ENCODE measurements around the gene VAV3.

The VAV3 gene

DNA sequence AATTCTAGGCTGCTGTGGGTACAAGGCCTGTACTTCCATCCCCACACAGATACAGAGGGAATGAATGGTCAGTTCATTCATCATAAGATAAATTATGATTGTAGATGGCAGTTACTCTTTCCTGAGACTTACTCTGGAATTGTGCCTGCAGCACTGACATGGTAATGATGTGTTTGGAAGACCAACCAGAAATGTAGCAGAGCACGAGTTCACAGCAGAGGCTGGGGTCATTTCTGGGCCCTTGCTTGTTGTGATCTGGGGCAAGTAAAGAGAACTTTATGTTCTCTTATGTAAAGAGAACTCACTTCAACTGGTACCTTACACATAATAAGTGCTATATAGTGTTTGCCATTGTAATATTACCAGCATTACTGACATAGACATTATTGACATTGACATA lies 412.2 kb downstream of the VAV3 start:
- DNase-seq = no peak

DNA sequence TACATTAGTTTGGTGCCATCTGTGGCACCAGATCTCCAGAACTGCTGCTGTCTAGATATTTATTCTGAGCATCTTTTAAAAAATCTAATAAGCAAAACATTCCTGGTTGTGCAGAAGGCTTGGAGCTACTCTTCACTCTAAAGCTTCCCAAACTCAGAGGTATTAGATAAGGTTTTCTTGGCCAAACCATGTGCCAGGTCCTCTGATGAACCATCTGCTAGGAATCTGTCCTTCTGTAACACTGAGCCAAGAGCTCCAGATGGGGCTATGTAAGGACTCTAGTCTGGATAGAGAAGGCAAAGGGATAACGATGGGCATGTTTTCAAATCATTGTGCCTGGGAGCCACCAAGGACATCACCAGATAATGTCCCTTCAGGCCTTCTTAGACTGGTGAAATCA lies 413.5 kb downstream of the VAV3 start:
- DNase-seq = no peak

DNA sequence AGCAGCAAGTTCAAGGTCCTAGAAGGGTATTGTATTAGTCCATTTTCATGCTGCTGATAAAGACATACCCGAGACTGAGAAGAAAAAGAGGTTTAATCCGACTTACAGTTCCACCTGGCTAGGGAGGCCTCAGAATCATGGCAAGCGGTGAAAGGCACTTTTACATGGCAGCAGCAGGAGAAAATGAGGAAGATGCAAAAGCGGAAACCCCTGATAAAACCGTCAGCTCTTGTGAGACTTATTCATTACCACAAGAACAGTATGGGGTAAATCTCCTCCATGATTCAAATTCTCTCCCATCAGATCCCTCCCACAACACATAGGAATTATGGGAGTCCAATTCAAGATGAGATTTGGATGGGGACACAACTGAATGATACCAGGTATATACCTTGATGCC lies 414.6 kb downstream of the VAV3 start:
- no peak for DNase-seq

DNA sequence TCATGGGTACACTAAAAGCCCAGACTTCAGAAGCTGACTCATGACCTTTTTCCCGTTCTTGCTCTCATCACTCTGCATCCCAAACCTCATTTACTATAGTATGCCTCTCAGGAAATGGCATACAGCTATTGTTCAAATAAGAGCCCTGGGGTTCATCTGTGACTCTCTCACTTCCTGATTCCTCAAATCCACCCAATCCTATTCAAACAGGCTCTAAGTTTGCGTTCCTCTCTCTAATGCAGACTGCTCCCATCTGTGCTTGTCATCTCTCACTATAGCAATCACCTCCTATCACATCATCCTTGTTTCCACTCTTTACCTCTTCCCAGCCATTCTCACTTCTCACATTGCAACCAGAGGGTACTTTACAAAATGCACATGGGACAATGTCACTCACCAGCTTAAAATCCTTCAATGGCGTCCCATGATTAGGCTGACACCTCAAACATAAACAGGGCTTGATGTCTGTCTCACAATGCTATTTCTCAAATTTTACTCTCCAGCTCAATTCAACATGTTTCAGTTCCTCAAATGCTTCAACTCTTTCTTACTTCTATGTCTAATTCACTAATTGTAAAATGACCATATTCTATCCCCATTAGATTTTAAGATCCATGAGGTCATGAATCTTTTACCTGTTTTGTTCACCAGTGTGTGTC lies 415.7 kb downstream of the VAV3 start:
- DNase-seq = no peak

DNA sequence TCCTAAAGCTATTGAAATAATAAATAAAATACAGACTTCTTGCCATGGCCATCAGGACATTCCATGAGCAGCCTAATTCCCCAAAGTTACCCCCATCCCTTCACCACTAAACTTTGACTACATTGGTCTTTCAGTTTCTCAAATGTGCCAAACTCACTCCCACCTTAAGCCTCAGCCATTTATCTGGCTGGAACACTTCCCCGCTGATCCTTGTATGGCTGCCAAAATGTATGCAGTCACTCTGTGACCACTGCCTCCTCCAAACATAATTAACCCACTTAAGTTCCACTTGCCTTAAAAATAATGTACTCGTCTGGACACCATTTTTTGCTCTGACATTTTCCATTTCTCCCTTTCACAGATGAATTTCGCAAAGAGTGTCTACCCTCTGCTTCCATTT lies 416.7 kb downstream of the VAV3 start:
- peak; percentile 4 for DNase-seq

DNA sequence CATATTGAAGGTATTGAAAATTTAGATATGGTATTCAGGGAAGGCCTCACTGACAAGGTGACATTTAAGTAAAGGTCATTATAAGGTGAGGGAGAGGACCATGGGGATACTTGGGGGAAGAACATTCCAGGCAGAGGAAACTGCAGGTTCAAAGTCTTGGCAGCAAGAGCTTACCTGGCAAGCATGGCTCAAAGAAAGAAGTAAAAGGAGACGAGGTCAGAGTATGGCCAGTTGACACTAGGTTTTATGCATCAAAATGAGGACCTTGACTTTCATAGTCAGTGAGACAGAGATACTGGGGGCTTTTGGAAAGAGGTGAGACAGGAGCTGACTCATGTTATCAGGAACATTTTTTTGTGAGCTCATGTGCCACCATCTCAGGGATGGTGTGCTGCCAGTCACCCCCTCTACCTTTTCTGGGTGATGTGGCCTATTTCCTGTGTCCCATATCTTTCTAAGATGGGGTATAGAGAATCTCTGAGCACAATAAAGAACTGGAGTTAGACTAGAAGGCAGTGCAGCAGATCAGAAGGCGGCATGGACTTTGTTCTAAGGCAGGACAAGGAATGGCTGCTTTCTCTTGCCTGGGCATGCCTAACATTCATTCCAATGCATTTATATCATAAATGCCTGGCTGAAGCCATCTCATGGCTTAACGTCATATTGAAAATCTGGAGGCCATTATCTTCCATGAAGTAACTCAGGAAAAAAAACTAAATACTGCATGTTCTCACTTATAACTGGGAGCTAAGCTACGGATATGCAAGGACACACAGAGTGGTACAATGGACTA lies 417.4 kb downstream of the VAV3 start:
- DNase-seq = peak; percentile 45

DNA sequence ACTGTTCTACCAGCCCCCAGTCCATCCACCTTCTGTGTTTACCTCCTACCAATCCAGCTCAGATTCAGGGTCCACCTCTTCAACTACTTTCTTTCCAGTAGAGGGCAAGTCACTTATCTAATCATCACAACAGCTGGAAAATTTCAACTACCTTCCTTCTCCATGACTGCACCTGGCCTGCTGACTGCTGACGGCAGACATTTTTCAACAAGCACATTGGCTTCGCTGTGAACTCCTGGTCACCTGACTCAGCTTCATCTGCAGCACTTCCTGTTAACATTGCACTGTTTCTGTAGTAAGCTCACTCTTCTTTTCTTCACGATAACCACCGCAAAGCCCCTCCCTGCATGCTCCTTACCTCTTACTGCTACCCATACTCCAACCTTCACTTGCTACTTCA lies 418.4 kb downstream of the VAV3 start:
- no peak for DNase-seq

DNA sequence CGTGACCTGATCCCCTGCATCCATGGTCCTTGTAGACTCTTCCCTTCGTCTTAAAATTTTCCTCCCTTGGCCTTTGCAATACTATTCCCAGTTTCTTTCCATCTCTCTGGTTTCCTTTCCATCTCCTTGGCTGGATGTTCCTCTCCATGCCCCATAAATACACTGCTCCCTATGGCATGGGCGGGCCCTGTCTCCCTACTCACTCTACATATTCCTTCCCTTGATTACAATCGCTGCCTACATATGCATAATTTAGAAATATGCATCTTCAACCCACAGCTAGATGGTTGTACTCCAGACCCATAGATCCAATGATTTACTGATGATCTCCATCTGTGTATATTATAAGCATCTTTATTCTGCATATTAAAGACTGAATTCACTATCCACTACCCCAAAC lies 419.1 kb downstream of the VAV3 start:
- no peak for DNase-seq

DNA sequence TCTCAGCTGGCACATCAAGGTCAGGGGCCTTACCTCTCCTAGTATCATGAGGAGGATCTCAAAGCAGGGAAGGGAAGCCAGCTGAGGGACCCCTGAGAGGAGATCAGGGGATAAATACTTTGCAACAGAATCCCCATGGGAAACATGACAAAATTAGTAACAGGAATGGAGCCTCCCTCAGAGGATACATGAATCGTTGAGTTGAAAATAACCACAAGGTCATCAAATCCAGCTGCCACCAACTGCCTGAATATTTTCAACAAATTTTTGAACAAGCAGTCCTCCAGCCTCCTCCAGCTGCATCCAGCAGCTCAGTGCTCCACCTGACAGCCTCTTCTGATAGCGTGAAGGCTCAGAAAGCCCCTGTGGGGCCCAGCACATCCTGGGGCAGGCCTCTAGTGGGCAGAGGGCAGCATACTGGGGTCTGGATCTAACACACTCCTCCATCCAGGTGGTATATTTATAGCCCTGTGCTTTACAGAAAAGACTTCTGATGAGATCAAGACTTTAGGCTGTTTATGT lies 419.9 kb downstream of the VAV3 start:
- peak; percentile 6 for DNase-seq

DNA sequence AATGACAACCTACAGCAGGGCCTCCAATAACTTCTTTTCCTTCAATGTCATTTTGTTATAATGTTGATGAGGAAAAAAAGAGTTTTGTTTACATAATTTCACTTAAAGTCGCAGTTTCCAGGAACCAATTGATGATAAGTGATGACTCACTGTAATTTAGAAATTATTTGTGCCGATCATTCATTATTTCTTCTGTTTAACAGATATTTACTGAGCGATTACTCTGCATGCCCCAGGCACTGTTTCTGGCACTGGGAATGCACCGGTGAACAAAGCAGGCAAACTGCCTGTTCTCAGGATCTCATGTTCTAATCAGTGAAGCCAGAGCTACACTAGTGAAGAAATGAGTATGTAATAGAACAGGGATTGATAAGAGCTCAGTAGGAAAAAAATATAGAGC lies 420.7 kb downstream of the VAV3 start:
- DNase-seq = no peak

DNA sequence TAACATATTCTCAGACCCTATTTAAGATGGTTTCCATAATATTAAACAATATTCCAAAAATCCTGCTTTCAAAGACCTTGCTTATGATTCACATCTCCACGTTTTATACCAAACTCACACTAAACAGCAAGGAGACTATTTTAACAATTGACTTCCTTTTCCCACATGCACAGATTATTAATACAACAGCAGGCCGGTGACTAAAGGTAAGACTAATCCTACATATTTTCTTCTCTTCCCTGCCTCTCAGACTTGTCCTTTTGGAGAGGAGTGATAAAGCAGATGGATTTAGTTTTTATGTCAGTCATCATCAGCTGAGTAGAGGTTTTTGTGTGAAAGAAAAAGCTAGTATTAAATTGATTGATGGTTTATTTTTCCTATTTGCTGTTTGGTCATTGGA lies 423.6 kb downstream of the VAV3 start:
- no peak for DNase-seq

DNA sequence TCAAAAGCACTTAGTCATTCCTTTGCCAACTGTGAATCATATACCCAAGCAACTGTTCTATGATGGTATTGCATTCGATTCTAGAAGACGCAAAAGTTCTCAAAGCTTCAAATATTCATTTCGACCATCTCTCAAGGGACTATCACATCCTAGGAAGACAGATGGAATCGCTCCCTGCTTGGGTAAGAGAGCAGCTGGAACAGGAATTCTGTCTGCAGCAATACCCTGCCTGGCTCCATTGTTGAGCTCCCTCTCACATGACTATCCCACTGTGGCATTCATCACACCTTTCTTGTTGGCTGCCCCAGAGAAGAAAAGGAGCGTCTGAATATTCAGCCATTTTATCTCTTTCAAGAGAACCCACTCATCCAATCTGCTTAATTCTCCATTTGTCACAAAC lies 426.5 kb downstream of the VAV3 start:
- DNase-seq = no peak

DNA sequence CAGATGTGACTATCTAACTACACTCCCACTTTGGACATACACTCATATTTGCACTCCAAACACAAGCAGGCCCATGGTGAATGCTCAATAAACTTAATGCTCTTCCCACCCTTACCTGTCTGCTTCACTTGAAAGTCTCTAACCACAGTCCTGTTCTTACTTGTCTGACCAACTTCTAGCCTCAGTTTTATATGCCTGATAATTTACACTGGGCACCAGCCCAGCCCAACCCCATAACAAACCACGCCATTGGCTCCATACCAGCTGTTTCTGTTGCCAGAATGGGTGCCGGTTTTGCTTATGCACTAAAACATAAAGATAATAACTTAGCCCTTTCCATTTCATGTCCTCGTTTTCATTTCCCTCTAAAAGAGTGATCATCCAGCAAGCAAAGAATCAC lies 428.7 kb downstream of the VAV3 start:
- no peak for DNase-seq

DNA sequence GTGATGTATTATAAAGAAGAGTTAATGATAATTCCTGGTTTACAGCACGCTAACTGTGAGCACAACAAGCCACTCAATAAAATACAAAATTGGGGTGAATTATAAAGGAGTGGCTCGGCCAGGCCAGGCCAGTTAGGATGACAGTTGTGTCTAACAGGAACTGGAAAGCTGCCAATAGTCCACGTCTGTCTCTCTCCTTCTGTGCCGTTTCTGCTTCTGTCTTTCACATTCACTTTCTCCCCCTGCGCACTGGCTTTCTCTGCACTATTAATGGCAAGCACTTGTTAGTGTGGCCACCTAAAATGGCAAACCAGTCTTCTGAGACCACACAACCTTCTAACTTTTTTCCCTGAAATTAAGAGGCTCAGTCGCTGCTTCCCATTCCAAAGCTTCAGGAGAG lies 429.9 kb downstream of the VAV3 start:
- no peak for DNase-seq

DNA sequence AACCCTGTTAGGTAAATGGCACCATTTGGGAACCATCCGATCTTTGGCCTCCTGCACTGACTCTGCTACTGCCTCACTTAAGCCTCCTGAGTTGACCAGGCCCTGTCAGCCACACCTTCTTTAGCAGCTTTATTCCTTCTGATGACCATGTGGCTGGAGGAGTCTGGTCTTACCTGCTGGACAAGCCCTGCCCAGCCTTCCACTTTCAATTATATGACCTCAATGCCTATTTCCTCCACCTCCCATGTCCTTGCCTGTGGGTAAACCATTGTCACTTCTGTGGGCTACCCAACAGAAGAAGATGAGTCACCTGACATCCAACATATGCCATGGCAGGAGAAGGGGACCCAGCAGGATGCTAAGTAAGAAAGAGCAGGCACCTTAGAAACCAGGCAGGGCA lies 430.3 kb downstream of the VAV3 start:
- DNase-seq = no peak

DNA sequence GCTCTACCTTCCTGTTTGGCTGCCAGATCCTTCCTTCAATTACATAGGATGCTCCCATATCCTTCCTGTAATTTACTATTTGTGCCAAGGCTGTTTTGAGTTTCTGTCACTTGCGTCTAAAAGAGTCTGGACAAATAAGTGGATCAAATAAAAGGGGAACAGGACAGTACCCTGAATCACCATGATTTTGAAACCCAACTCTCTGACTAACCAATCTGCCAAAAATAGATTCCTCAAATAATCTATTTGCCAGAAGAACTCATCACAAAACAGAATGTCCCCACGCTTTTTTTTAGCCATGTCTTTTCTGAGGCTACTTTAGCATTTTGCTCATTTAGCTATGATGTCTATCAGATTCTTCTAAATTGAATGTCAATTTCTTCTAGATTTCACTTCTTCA lies 431.5 kb downstream of the VAV3 start:
- DNase-seq = no peak

DNA sequence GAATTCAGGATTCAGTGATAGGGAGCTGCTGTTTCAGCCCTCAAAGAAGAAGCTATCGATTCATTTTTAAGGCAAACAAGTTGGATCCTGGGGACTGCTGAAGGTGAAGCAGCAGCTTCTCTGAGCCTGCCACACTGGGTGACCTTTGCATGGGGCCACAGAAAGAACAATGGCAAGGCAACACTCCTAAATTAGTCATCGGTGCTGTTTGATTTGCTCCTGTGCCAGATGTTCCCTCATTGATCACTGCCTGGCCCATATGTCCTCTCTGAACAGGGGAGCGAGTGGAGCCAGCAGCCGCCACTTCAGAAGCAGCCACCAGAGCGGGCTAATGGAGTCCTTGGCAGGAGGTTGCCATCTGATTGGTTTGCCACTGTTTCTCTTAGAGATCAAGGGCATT lies 432.7 kb downstream of the VAV3 start:
- no peak for DNase-seq

DNA sequence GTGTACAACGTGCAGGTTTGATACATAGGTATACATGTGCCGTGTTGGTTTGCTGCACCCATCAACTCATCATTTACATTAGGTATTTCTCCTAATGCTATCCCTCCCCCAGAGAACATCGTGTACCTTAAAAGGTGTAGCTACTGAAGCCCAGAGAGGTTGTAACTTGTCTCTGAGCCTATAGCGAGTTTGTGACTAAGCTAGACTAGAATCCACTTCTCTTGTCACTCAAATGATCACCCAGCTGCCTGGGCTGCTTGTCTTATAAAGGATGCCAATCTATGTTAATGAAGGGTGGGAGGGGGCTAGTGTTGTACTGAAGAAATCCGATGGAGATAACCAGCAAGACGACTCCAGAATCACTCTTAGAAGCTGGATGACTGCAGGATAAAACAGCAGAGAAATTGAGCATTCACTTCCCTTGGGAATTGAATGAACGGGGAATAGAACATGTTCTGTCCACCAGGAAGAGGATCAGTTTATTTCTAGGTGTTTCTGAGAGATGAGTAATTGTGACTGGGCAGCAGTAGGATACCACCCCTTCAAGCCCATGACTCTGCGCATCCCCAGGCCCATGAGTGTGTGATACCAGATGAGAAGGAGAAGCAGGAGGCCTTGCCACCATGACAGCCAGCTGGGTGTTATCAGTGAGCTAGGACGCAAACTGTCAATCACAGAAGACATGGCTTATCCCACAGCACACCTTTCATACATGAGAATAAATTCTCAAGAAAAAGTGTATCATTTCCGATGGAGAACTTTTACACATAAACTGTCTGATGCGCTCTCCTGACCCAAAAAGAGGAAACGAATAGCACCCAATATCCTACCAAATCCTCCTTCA lies 433.7 kb downstream of the VAV3 start:
- no peak for DNase-seq

DNA sequence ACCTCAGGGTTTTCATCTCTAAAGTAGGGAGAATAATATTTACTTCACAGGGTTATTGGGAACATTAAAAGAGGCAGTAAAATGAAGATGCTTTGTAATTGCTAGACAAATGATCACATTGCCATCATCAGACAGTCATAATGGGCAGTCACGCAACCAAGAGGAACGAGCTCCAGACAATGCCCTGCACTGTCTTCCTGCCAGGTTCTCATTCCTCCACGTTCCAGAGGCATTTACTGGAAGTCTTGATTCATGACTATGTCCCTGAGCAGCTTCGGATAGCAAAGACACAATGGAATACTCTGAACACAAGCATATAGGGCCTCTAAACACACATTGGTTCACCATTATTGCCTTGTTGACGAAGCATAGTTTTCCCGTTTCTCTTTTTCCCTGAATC lies 434.4 kb downstream of the VAV3 start:
- no peak for DNase-seq

DNA sequence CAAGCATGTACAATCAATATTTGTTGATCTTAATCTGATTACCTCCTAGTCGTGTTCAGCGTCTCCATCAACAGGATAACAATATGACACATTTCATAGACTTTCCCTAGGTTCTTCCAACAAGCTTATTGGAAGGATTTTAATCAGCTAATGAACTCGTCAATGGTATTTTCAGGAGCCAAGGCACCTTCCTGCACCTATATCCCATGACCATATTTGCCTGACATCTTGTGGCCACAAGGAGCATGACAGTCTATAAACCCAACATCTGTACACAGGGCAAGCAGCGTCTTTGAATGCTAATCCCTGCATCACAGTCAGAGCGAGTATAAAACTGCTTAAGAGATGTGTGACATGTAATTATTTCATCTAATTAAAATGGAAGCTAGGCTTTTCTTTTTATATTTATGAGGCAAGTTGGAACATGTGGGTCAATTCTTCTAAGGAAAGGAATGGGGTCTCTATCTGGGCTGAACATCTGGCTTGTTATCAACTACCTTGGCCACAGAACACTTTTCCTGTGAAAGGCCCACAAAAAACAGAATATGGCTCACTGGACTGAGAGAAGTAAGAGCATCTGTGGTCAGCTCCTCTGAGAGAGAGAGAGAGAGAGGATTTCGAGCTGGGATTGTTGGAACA lies 435.4 kb downstream of the VAV3 start:
- DNase-seq = peak; percentile 60

DNA sequence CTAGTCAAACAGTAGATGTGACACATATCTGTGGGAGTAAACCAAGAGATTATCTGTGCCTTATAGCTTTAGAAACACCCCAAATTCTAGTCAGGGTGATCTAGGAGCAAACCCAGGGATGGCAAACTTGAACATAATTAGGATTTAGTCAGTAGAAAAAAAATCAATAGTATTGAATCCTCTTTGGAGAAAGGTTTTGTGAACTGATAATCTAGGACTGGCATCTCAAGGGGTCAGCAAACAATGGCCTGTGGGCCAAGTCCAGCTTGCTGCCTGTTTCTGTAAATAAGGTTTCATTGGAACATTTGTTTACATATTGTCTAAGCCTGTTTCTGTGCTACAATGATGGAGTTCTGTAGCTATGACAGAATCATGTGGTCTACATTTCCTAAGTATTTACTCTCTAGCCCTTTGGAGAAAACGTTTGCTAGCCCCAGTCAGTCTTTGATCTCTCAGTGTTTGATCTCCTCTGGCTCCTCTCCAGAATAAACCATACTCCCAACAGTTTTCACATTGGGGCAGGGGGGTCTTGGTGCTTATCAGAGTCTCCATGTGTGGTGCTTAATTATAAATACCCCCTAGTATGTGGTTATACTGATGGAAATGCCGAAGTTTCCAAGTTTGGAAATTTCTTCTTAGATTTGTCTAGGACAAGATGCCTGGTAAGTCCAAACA lies 438.3 kb downstream of the VAV3 start:
- DNase-seq = no peak

DNA sequence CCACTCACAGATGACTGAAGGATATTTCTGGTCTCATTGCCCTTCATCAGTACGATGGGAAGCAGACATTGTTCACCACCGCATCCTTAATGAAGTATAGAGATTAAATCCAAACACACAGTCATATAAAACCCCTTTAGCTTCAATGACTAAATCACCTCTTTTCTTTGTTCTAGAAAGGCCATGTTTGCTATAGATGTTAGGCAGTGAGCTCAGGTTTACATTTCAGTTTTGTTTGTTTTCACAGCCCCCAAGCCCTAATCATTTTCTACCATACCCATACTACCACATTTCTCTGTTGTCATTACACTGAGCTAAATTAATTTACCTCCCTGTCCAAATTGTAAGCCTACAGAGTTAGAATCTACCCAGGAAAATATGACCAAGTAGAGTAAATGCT lies 439.0 kb downstream of the VAV3 start:
- no peak for DNase-seq

DNA sequence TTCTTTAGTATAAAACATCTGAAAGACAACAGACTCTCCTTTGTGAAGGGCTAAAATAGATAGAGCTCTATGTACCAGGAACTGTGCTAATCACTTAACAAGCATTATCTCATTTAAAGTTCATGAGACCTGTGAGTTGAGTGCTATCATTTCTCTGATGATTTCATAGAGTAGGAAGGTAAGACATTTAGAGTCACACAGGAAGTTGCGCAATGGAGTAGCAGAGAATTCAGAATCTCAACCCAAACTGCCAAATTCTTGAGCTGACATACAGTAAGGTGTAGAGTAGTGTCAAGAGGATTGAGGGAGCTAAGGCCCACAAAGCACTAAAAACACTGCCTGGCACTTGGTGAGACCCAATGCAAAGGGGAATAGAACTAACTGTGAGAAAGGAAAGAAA lies 439.8 kb downstream of the VAV3 start:
- DNase-seq = peak; percentile 43

Measured in fibroblast of skin of right quadriceps (primary cell).